H1 (cell line): ENCODE results near the gene SBK2. TPM values are rescaled to one million over a fixed set of nuclear protein-coding genes. Genes with fewer than 3 reads are reported as not detected.

ENCODE experiments used
- CTCF ChIA-PET: fragments of 300-600 bp; sonication (Branson Sonifier 250); formaldehyde crosslinking; loops from one replicate; lab custom pipeline; 2021; ENCODE audit not compliant: partially characterized antibody; lab: Charles Lee
- POLR2A ChIA-PET: fragments of 300-600 bp; sonication (Branson Sonifier 250); formaldehyde crosslinking; loops from one replicate; lab custom pipeline; 2021; ENCODE audit warnings: inconsistent platforms; ENCODE audit not compliant: partially characterized antibody; lab: Charles Lee
- DNase-seq, 2 experiments: peaks; one replicate each; pipeline versions ENCODE4 v3.0.0 to v3.0.0-alpha.2; 2010 to 2022; ENCODE audit warnings: low spot score in 2 of 2, low read depth in 1 of 2, mixed read lengths in 1 of 2
- FAIRE-seq: peaks from 2 replicates; lab custom pipeline; 2011; peaks lifted over from hg19 to GRCh38; lab: Jason Lieb, UNC
- H2AFZ ChIP-seq: 2 replicates; pipeline ENCODE4 v1.8.1; 2012; ENCODE audit warnings: low read length, inconsistent platforms
- H2AK5ac ChIP-seq: 2 replicates; pipeline ENCODE4 v1.6.1; 2013; ENCODE audit warnings: low read depth, low read length
- H2BK120ac ChIP-seq: replicated peaks from 2 replicates; pipeline ENCODE3; 2013; ENCODE audit warnings: low read depth, low read length, inconsistent platforms
- H2BK12ac ChIP-seq: 2 replicates; pipeline ENCODE4 v1.6.1; 2013; ENCODE audit warnings: low read depth, low read length
- H2BK15ac ChIP-seq: 2 replicates; pipeline ENCODE4 v1.6.1; 2013; ENCODE audit warnings: low read length
- H2BK20ac ChIP-seq: 2 replicates; pipeline ENCODE4 v1.6.1; 2013; ENCODE audit warnings: low read length
- H2BK5ac ChIP-seq: 2 replicates; pipeline ENCODE4 v1.6.1; 2013; ENCODE audit warnings: low read depth, low read length
- H3K14ac ChIP-seq: 2 replicates; pipeline ENCODE4 v1.6.1; 2013; ENCODE audit warnings: inconsistent platforms; ENCODE audit not compliant: insufficient read length
- H3K18ac ChIP-seq: 2 replicates; pipeline ENCODE4 v1.6.1; 2013; ENCODE audit warnings: low read length; ENCODE audit errors: extremely low read depth
- H3K23ac ChIP-seq: 2 replicates; pipeline ENCODE4 v1.6.1; 2013; ENCODE audit warnings: inconsistent platforms; ENCODE audit not compliant: insufficient read length
- H3K23me2 ChIP-seq: 2 replicates; pipeline ENCODE4 v1.6.1; 2013; ENCODE audit warnings: low read depth, low read length
- H3K27ac ChIP-seq: 2 replicates; pipeline ENCODE4 v1.6.1; 2011; ENCODE audit warnings: low read depth, low read length, inconsistent platforms
- H3K27me3 ChIP-seq, 4 experiments: replicated peaks in 1 of 4; 1 replicate in 1 of 4; 2 replicates in 3 of 4; pipeline versions ENCODE4 v1.6.1 to v1.8.1; 2011 to 2013; ENCODE audit warnings: low read length in 3 of 4, mild to moderate bottlenecking in 3 of 4, inconsistent platforms in 2 of 4, mixed read lengths in 2 of 4, moderate library complexity in 1 of 4; ENCODE audit not compliant: control insufficient read depth in 3 of 4, insufficient read depth in 3 of 4; ENCODE audit errors: extremely low read depth in 1 of 4
- H3K36me3 ChIP-seq, 4 experiments: 2 replicates each; pipeline versions ENCODE4 v1.6.1 to v1.8.1; 2011 to 2013; ENCODE audit warnings: mild to moderate bottlenecking in 4 of 4, low read length in 3 of 4, moderate library complexity in 2 of 4, control low read depth in 1 of 4, inconsistent platforms in 1 of 4; ENCODE audit not compliant: insufficient read depth in 4 of 4, control insufficient read depth in 2 of 4
- H3K4ac ChIP-seq: replicated peaks from 2 replicates; pipeline ENCODE3; 2013; ENCODE audit warnings: low read length, low read depth, mixed read lengths, inconsistent platforms; ENCODE audit not compliant: insufficient read length
- H3K4me1 ChIP-seq, 4 experiments: replicated peaks in 1 of 4; 1 replicate in 1 of 4; 2 replicates in 3 of 4; pipeline versions ENCODE4 v1.6.1 to v1.8.1; 2011 to 2013; ENCODE audit warnings: low read length in 3 of 4, inconsistent platforms in 2 of 4, mixed read lengths in 1 of 4; ENCODE audit not compliant: insufficient read depth in 4 of 4, control insufficient read depth in 3 of 4
- H3K4me2 ChIP-seq, 2 experiments: 2 replicates each; pipeline versions ENCODE4 v1.6.1 to v1.8.1; 2011 to 2013; ENCODE audit warnings: low read depth in 2 of 2, low read length in 2 of 2, control low read depth in 1 of 2, inconsistent platforms in 1 of 2, mild to moderate bottlenecking in 1 of 2; ENCODE audit not compliant: insufficient read depth in 1 of 2
- H3K4me3 ChIP-seq, 4 experiments: fragments of 200-600, 300-600 bp in 1 of 4; sonication (generic), shearing (Covaris generic), sonication (Bioruptor Twin) in 1 of 4; 2 replicates each; pipeline versions ENCODE4 v1.5.1 to v1.8.1; 2011 to 2016; ENCODE audit warnings: low read length in 4 of 4, low read depth in 3 of 4, control low read depth in 2 of 4, inconsistent platforms in 2 of 4, mild to moderate bottlenecking in 2 of 4, mixed read lengths in 1 of 4, moderate library complexity in 1 of 4; ENCODE audit not compliant: insufficient read depth in 2 of 4; ENCODE audit errors: extremely low read depth in 1 of 4
- H3K56ac ChIP-seq: replicated peaks from 2 replicates; pipeline ENCODE3; 2013; ENCODE audit warnings: low read depth, mild to moderate bottlenecking, mixed read lengths, low read length, inconsistent platforms; ENCODE audit not compliant: insufficient read length
- H3K79me1 ChIP-seq: 2 replicates; pipeline ENCODE4 v1.6.1; 2013; ENCODE audit warnings: low read depth, low read length, control low read depth
- H3K79me2 ChIP-seq, 2 experiments: 2 replicates each; pipeline versions ENCODE4 v1.6.1 to v1.8.1; 2012 to 2013; ENCODE audit warnings: low read length in 2 of 2, mild to moderate bottlenecking in 2 of 2, inconsistent platforms in 1 of 2; ENCODE audit not compliant: insufficient read depth in 2 of 2, control insufficient read depth in 1 of 2
- H3K9ac ChIP-seq, 4 experiments: replicated peaks in 1 of 4; 1 replicate in 1 of 4; 2 replicates in 3 of 4; pipeline versions ENCODE4 v1.6.1 to v1.8.1; 2011 to 2013; ENCODE audit warnings: low read depth in 3 of 4, low read length in 3 of 4, control low read depth in 2 of 4, mild to moderate bottlenecking in 2 of 4, moderate library complexity in 2 of 4, inconsistent platforms in 1 of 4; ENCODE audit errors: extremely low read depth in 1 of 4
- H3K9me3 ChIP-seq, 2 experiments: 2 replicates each; pipeline versions ENCODE4 v1.6.1 to v1.8.1; 2012 to 2013; ENCODE audit warnings: mild to moderate bottlenecking in 2 of 2, moderate library complexity in 2 of 2, control low read depth in 1 of 2, inconsistent platforms in 1 of 2, low read depth in 1 of 2, low read length in 1 of 2, mixed read lengths in 1 of 2; ENCODE audit not compliant: insufficient read depth in 2 of 2
- H4K20me1 ChIP-seq, 2 experiments: replicated peaks in 1 of 2; 2 replicates each; pipeline versions ENCODE3 to v1.8.1; 2011 to 2013; ENCODE audit warnings: inconsistent platforms in 2 of 2, low read length in 2 of 2, mild to moderate bottlenecking in 1 of 2; ENCODE audit not compliant: insufficient read depth in 2 of 2, control insufficient read depth in 1 of 2
- H4K5ac ChIP-seq: 2 replicates; pipeline ENCODE4 v1.6.1; 2013; ENCODE audit warnings: low read length, low read depth, mixed read lengths, inconsistent platforms; ENCODE audit not compliant: insufficient read length
- H4K8ac ChIP-seq: 2 replicates; pipeline ENCODE4 v1.8.0; 2013; ENCODE audit warnings: mild to moderate bottlenecking, moderate library complexity, low read length, inconsistent platforms; ENCODE audit not compliant: insufficient read depth; ENCODE audit errors: extremely low read depth
- H4K91ac ChIP-seq: replicated peaks from 2 replicates; pipeline ENCODE3; 2013; ENCODE audit warnings: low read length, mixed read lengths, inconsistent platforms; ENCODE audit not compliant: insufficient read length
- ATF3 ChIP-seq: IDR thresholded peaks from 2 replicates; pipeline ENCODE4 v1.6.1; 2011; ENCODE audit warnings: low read depth, mild to moderate bottlenecking, low read length; ENCODE audit not compliant: insufficient read depth
- BCL11A ChIP-seq, 2 experiments: IDR thresholded peaks; one replicate each; pipeline ENCODE4 v1.6.1; 2011; ENCODE audit warnings: low read depth in 2 of 2, low read length in 2 of 2, mild to moderate bottlenecking in 2 of 2
- CBX8 ChIP-seq: fragments of 300-800, 300-1000 bp; sonication (generic); IDR thresholded peaks from 2 replicates; pipeline ENCODE4 v1.7.1; 2016; ENCODE audit warnings: low read depth, low read length, borderline replicate concordance
- CTBP2 ChIP-seq: IDR thresholded peaks from 2 replicates; pipeline ENCODE4 v1.7.0; 2011; ENCODE audit warnings: borderline replicate concordance, mild to moderate bottlenecking, moderate library complexity, mixed read lengths, low read length; ENCODE audit not compliant: insufficient read depth, insufficient read length
- GABPA ChIP-seq: IDR thresholded peaks from 2 replicates; pipeline ENCODE4 v1.6.1; 2011; ENCODE audit warnings: mild to moderate bottlenecking, low read length, moderate library complexity, borderline replicate concordance; ENCODE audit not compliant: insufficient read depth
- GTF2F1 ChIP-seq: IDR thresholded peaks from 2 replicates; pipeline ENCODE4 v1.6.1; 2012; ENCODE audit warnings: low read depth, low read length, improper control_type of control experiment, borderline replicate concordance
- HDAC6 ChIP-seq: IDR thresholded peaks from one replicate; pipeline ENCODE4 v1.7.1; 2012; ENCODE audit warnings: low read depth, mild to moderate bottlenecking, inconsistent platforms, low read length, moderate library complexity
- JUN ChIP-seq: IDR thresholded peaks from 2 replicates; pipeline ENCODE4 v1.6.1; 2011; ENCODE audit warnings: low read depth, mild to moderate bottlenecking, improper control_type of control experiment, low read length
- NANOG ChIP-seq: IDR thresholded peaks from 2 replicates; pipeline ENCODE4 v1.6.1; 2011; ENCODE audit warnings: low read length, low read depth, mild to moderate bottlenecking, inconsistent platforms; ENCODE audit not compliant: insufficient read depth, poor library complexity, severe bottlenecking
- NRF1 ChIP-seq: IDR thresholded peaks from 2 replicates; pipeline ENCODE4 v1.6.1; 2011; ENCODE audit warnings: mild to moderate bottlenecking, low read depth, low read length, improper control_type of control experiment
- SIN3A ChIP-seq, 2 experiments: IDR thresholded peaks in 1 of 2; conservative IDR thresholded peaks in 1 of 2; 2 replicates each; pipeline ENCODE4 v1.6.1; 2011 to 2012; ENCODE audit warnings: low read length in 2 of 2, improper control_type of control experiment in 1 of 2, low read depth in 1 of 2, mild to moderate bottlenecking in 1 of 2
- WGBS, 2 experiments: shearing (Covaris generic) in 1 of 2; methylation state at CpG; one replicate each; pipeline versions ENCODE4 v1.1.6 to v1.1.7; 2013 to 2015; ENCODE audit warnings: low lambda C conversion rate in 2 of 2, mixed read lengths in 2 of 2, inconsistent platforms in 1 of 2, low coverage in 1 of 2, missing lambda C conversion rate in 1 of 2; ENCODE audit not compliant: insufficient replicate concordance in 2 of 2, insufficient coverage in 1 of 2, insufficient read length in 1 of 2; ENCODE audit errors: extremely low coverage in 1 of 2, missing lambda C conversion rate in 1 of 2; 5-methylcytosine and 5-hydroxymethylcytosine counted together
- polyA plus RNA-seq, 7 experiments: library from polyadenylated mRNA; depleted of rRNA in 3 of 7; stranded (reverse) in 5 of 7; unstranded in 2 of 7; fragments of >200 nt in 5 of 7; fragments of 200-250 nt in 2 of 7; gene quantifications; 1 replicate in 5 of 7; 2 replicates in 1 of 7; 4 replicates in 1 of 7; pipeline versions ENCODE4 v1.2.1 to v1.2.3, GENCODE V29; 2011 to 2013; ENCODE audit warnings: missing spikeins in 2 of 7, mixed read lengths in 2 of 7
- total RNA-seq: library from RNA; stranded (reverse); fragmentation: NEBNext Ultra II Directional; extraction: Animal tissue kit (Norgen Biotek cat#: 25700); gene quantifications from 2 replicates; pipeline ENCODE4 v1.2.1, GENCODE V29; 2021

The SBK2 gene
- total and polyA plus RNA-seq, 2 of the 8 experiments (the other 6 are each of a cell fraction or from before 2014, with no cell fraction given) = 3.2 to 4.1 TPM

- no peak overlapping the region for H4K5ac ChIP-seq
- H2BK120ac ChIP-seq = no peak overlapping the region
- POLR2A ChIA-PET = interaction anchor here (0.8 to 2.0 kb wide), 2 partner anchors 11 to 16 kb away, joined by 3 to 6 read pairs; no protein-coding TSS in a partner anchor
- no peak overlapping the region for H3K14ac ChIP-seq
- H2AK5ac ChIP-seq = no peak overlapping the region
- no peak overlapping the region for H2BK5ac ChIP-seq
- no peaks in the 10 kb centered on the region for H3K9me3 ChIP-seq
- no peaks in the 10 kb centered on the region for H3K36me3 ChIP-seq
- no peak overlapping the region; a peak in 1 of 4 replicates for H3K4me2 ChIP-seq
- no peak overlapping the region for H2BK12ac ChIP-seq
- no peak overlapping the region for H3K4ac ChIP-seq
- H3K23me2 ChIP-seq = peaks cover 5% of the 10 kb centered on the region; the same call in 1 of the 2 replicates
- H4K91ac ChIP-seq = no peak overlapping the region
- H4K8ac ChIP-seq = no peak overlapping the region; the same call in 1 of the 2 replicates
- no peak for DNase-seq
- H4K20me1 ChIP-seq = no peaks in the 10 kb centered on the region
- CTCF ChIA-PET = interaction anchor here (1.2 kb wide), 1 partner anchor 51 kb away, joined by 4 read pairs; no protein-coding TSS in a partner anchor
- H3K79me1 ChIP-seq = no peaks in the 10 kb centered on the region
- H3K4me3 ChIP-seq = no peak overlapping the region
- H3K27ac ChIP-seq = no peak overlapping the region
- peaks cover 2 to 10% (median 5%) of the 10 kb centered on the region in 4 experiments; a peak in 6 of 7 replicates for H3K4me1 ChIP-seq
- H2BK15ac ChIP-seq = no peak overlapping the region
- FAIRE-seq = no peak
- H3K9ac ChIP-seq = no peak overlapping the region
- no peak overlapping the region for H2AFZ ChIP-seq
- WGBS, 2 experiments = 84% methylated on average over 8 of the region's 8 CpGs; no CpG with 5 or more reads in 1 of the 2 experiments
- no peak overlapping the region for H3K23ac ChIP-seq
- no peak for TF ChIP-seq BCL11A (IDR thresholded peaks at IDR 0.05; ENCODE audit: low read depth in 2 of 2, low read length in 2 of 2)
- TF ChIP-seq HDAC6 = no peak
- no peak for TF ChIP-seq ATF3
- TF ChIP-seq CBX8 = no peak
- TF ChIP-seq JUN = no peak
- no peak for TF ChIP-seq GABPA
- TF ChIP-seq SIN3A (conservative IDR thresholded peaks at IDR 0.05 in 1 of 2, IDR thresholded peaks at IDR 0.05 in 1 of 2; ENCODE audit: low read depth in 1 of 2, low read length in 2 of 2) = no peak
- no peak for TF ChIP-seq GTF2F1
- TF ChIP-seq CTBP2 = no peak
- no peak for TF ChIP-seq NRF1
- no peak for TF ChIP-seq NANOG
- H3K56ac ChIP-seq = no peak overlapping the region
- no peak overlapping the region for H3K18ac ChIP-seq
- peaks cover 0 to 3% (median 0%) of the 10 kb centered on the region in 4 experiments; a peak in 1 of 7 replicates for H3K27me3 ChIP-seq
- H2BK20ac ChIP-seq = no peak overlapping the region
- no peaks in the 10 kb centered on the region for H3K79me2 ChIP-seq
Measured at GRCh38 chr19:55554741-55555152, 17.8 kb upstream of the SBK2 start.
